ENCODE results near the gene LRRC8D. TPM values are rescaled to one million over a fixed set of nuclear protein-coding genes. Genes with fewer than 3 reads are reported as not detected.
"Not testable (repeated sequence)": the region's sequence is repeated elsewhere in the genome, so short reads cannot be mapped to it uniquely, and the experiment has no call there.

The LRRC8D gene
- polyA plus RNA-seq: 10 to 100 TPM; 13.0 to 36.7 (median 20.2) TPM
- long read RNA-seq, donor 1: 0 reads
- long read RNA-seq, donor 2, partial matches to known transcripts: 0 of 7 reads
- long read RNA-seq, donor 2, other reads (novel, unspliced or antisense): 0 of 7 reads
- long read RNA-seq, donor 3, partial matches to known transcripts: 0 of 8 reads
- long read RNA-seq, donor 3, other reads (novel, unspliced or antisense): 0 of 8 reads
- long read RNA-seq, donor 4: 0 reads
- long read RNA-seq, donor 5, partial matches to known transcripts: 0 of 4 reads
- long read RNA-seq, donor 5, other reads (novel, unspliced or antisense): 0 of 4 reads
- long read RNA-seq, donor 6, partial matches to known transcripts: 0 of 7 reads
- long read RNA-seq, donor 6, other reads (novel, unspliced or antisense): 0 of 7 reads
- long read RNA-seq, donor 7: 0 reads
- long read RNA-seq, donor 8, partial matches to known transcripts: 0 of 1 reads
- long read RNA-seq, donor 8, other reads (novel, unspliced or antisense): 0 of 1 reads
- long read RNA-seq, donor 9, partial matches to known transcripts: 0 of 4 reads
- long read RNA-seq, donor 9, other reads (novel, unspliced or antisense): 0 of 4 reads
- long read RNA-seq, donor 10, partial matches to known transcripts: 0 of 7 reads
- long read RNA-seq, donor 10, other reads (novel, unspliced or antisense): 0 of 7 reads

GRCh38 chr1:89820422-89821321 is at the start of gene LRRC8D:
LRRC8D (plus strand) TSS chr1:89821032; CDS start chr1:89933069, 112,037 bp downstream.
- 0 to 1% (median 1%) methylated on average over 61 to 82 of the region's 82 CpGs for WGBS, 3 donors
- Histone ChIP-seq H3K4me3 (ENCODE audit: low read depth in 1 of 3, low read length in 3 of 3) (peak within 1 kb of the TSS; percentile 58 to 67 (median 64)), H3K27me3 (ENCODE audit: control insufficient read depth in 3 of 3, insufficient read depth in 3 of 3, low read length in 3 of 3) (no peaks in the 10 kb centered on the region), H3K9me3 (ENCODE audit: control insufficient read depth in 2 of 2, insufficient read depth in 1 of 2, low read depth in 1 of 2, low read length in 1 of 2) (no peaks in the 10 kb centered on the region), H3K4me1 (ENCODE audit: control insufficient read depth in 3 of 3, insufficient read depth in 2 of 3, low read depth in 1 of 3, low read length in 2 of 3) (peaks cover 0 to 16% (median 6%) of the 10 kb centered on the region in 3 donors), H3K27ac (ENCODE audit: low read depth in 1 of 3, low read length in 2 of 3) (peak within 1 kb of the TSS; percentile 87 to 94 (median 88)), H3K36me3 (ENCODE audit: control insufficient read depth in 3 of 3, insufficient read depth in 2 of 3, low read depth in 1 of 3, low read length in 3 of 3) (peaks cover 0 to 2% (median 0%) of the 10 kb centered on the region in 3 donors)
- FAIRE-seq (no peak), DNase-seq (peak; percentile 88 to 94)

DNA sequence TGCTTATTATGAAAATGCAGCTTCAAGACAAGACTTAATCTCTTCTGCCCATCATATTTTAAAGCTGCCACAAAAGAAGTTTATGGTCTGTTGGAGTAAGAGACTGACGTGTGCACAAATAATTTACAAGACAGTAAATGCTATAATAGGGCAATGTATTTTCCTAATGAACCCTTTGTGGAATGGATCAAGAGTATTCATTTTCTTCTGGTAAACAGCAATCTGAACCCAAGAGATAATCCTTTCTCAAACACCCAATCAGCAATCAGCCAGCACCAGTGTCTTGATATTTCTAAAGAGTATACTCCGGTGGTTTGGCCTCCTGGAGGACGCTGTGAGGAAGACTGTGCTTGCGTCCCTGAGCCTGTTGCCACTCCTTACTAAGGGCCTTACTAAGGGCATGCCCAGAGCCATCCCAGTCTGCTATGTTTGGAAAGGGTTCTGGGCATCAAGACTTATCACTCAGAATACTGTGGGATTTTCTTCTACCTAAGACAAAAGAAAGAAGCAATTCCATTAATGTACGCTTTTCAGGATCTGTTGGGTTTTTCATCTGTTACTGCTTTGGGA is 48.8 kb upstream of the LRRC8D start:
- WGBS, 3 donors: 78 to 85% (median 85%) methylated on average over 5 of the region's 5 CpGs
- Histone ChIP-seq H3K9me3 (ENCODE audit: control insufficient read depth in 2 of 2, insufficient read depth in 1 of 2, low read depth in 1 of 2, low read length in 1 of 2) (no peaks in the 10 kb centered on the region), H3K27me3 (ENCODE audit: control insufficient read depth in 3 of 3, insufficient read depth in 3 of 3, low read length in 3 of 3) (no peaks in the 10 kb centered on the region), H3K27ac (ENCODE audit: low read depth in 1 of 3, low read length in 2 of 3) (no peak overlapping the region), H3K4me3 (ENCODE audit: low read depth in 1 of 3, low read length in 3 of 3) (no peak overlapping the region), H3K4me1 (ENCODE audit: control insufficient read depth in 3 of 3, insufficient read depth in 2 of 3, low read depth in 1 of 3, low read length in 2 of 3) (no peaks in the 10 kb centered on the region), H3K36me3 (ENCODE audit: control insufficient read depth in 3 of 3, insufficient read depth in 2 of 3, low read depth in 1 of 3, low read length in 3 of 3) (no peaks in the 10 kb centered on the region)
- FAIRE-seq (no peak), DNase-seq (no peak)

- FAIRE-seq; H3K4me3 ChIP-seq (ENCODE audit: low read depth in 1 of 3, low read length in 3 of 3); DNase-seq; H3K4me1 ChIP-seq (ENCODE audit: control insufficient read depth in 3 of 3, insufficient read depth in 2 of 3, low read depth in 1 of 3, low read length in 2 of 3); H3K27me3 ChIP-seq (ENCODE audit: control insufficient read depth in 3 of 3, insufficient read depth in 3 of 3, low read length in 3 of 3); H3K9me3 ChIP-seq (ENCODE audit: control insufficient read depth in 2 of 2, insufficient read depth in 1 of 2, low read depth in 1 of 2, low read length in 1 of 2); H3K36me3 ChIP-seq (ENCODE audit: control insufficient read depth in 3 of 3, insufficient read depth in 2 of 3, low read depth in 1 of 3, low read length in 3 of 3); H3K27ac ChIP-seq (ENCODE audit: low read depth in 1 of 3, low read length in 2 of 3): not testable (repeated sequence)
- WGBS, 3 donors: 59 to 79% (median 77%) methylated on average over 1 of the region's 1 CpG
These were observed 44.7 kb upstream of the LRRC8D start for GRCh38 chr1:89776104-89776503.

DNA sequence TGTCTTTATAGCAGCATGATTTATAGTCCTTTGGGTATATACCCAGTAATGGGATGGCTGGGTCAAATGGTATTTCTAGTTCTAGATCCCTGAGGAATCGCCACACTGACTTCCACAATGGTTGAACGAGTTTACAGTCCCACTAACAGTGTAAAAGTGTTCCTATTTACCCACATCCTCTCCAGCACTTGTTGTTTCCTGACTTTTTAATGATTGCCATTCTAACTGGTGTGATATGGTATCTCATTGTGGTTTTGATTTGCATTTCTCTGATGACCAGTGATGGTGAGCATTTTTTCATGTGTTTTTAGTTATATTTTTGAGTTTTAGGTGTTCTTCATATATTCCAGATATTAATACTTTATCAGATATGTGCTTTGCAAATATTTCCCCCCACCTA is 43.6 kb upstream of the LRRC8D start:
- H3K36me3 ChIP-seq (ENCODE audit: control insufficient read depth in 3 of 3, insufficient read depth in 2 of 3, low read depth in 1 of 3, low read length in 3 of 3); H3K4me3 ChIP-seq (ENCODE audit: low read depth in 1 of 3, low read length in 3 of 3); H3K9me3 ChIP-seq (ENCODE audit: control insufficient read depth in 2 of 2, insufficient read depth in 1 of 2, low read depth in 1 of 2, low read length in 1 of 2); FAIRE-seq; H3K27ac ChIP-seq (ENCODE audit: low read depth in 1 of 3, low read length in 2 of 3); DNase-seq; H3K4me1 ChIP-seq (ENCODE audit: control insufficient read depth in 3 of 3, insufficient read depth in 2 of 3, low read depth in 1 of 3, low read length in 2 of 3); H3K27me3 ChIP-seq (ENCODE audit: control insufficient read depth in 3 of 3, insufficient read depth in 3 of 3, low read length in 3 of 3): not testable (repeated sequence)
- WGBS, 3 donors: 33 to 82% (median 79%) methylated on average over 2 of the region's 2 CpGs

DNA sequence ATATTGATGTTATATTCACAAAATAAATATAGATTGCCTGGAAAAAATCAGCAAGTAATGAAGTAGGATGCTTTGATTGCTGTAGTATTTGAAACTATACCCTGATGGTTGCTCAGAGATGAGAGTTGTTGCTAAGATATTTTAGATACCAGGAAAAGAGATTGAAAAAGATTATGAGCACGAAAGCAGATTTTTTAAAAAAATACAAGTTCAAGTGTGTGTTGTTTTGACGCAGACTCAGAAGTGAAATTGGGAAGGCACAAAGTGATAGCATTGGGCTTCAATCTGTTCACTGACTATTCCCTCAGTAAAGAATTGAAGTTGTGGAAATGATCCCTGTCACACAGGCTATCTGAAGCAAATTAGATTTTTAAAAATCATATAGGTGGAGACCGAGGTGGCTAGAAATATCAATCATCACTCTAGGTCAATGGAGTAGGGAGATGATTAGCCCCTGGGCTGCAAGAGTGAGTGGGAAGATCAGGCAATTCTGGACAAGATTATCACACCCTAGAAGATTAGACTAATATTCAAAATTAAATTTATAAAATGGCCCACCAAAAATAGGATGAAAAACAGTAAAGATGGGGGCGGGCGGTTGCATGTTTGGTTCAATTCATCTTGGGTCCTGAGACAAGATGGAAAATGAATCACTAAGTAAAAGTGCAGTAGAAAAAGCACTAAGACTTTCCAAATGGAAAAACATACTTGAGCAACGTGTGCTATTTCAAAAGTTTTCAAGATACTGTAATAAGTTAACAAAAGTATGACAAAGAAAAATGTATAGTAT is 41.5 kb upstream of the LRRC8D start:
- WGBS, 3 donors: 82 to 84% (median 83%) methylated on average over 6 of the region's 6 CpGs

DNA sequence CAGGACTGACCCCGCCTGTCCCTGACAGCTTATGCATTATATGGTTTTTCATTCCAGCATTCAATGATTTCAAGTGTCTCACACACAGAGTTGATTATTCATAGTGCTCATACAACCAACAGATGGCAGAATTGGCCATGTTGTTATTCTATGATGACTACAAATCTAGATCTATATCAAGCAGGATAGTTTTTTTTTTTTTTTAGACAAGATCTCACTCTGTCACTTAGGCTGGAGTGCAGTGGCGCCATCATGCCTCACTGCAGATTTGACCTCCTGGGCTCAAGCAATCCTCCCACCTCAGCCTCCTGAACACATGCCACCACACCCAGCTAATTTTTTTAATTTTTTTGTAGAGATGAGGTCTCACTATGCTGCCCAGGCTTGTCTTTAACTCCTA is 40.1 kb upstream of the LRRC8D start:
- no peak for FAIRE-seq
- 84 to 94% (median 85%) methylated on average over 2 of the region's 2 CpGs for WGBS, 3 donors
- H3K4me3 ChIP-seq (ENCODE audit: low read depth in 1 of 3, low read length in 3 of 3): no peak overlapping the region

More for the DNA sequence above, 41.5 kb upstream of the LRRC8D start:
- Histone ChIP-seq H3K4me3 (ENCODE audit: low read depth in 1 of 3, low read length in 3 of 3) (no peak overlapping the region), H3K9me3 (ENCODE audit: control insufficient read depth in 2 of 2, insufficient read depth in 1 of 2, low read depth in 1 of 2, low read length in 1 of 2) (no peaks in the 10 kb centered on the region), H3K36me3 (ENCODE audit: control insufficient read depth in 3 of 3, insufficient read depth in 2 of 3, low read depth in 1 of 3, low read length in 3 of 3) (no peaks in the 10 kb centered on the region), H3K27me3 (ENCODE audit: control insufficient read depth in 3 of 3, insufficient read depth in 3 of 3, low read length in 3 of 3) (no peaks in the 10 kb centered on the region), H3K4me1 (ENCODE audit: control insufficient read depth in 3 of 3, insufficient read depth in 2 of 3, low read depth in 1 of 3, low read length in 2 of 3) (no peaks in the 10 kb centered on the region), H3K27ac (ENCODE audit: low read depth in 1 of 3, low read length in 2 of 3) (no peak overlapping the region)
- DNase-seq (no peak), FAIRE-seq (no peak)

GRCh38 chr1:89781494-89782126 is 39.2 kb upstream of the LRRC8D start:
- Histone ChIP-seq H3K9me3 (ENCODE audit: control insufficient read depth in 2 of 2, insufficient read depth in 1 of 2, low read depth in 1 of 2, low read length in 1 of 2) (no peaks in the 10 kb centered on the region), H3K27ac (ENCODE audit: low read depth in 1 of 3, low read length in 2 of 3) (no peak overlapping the region), H3K4me3 (ENCODE audit: low read depth in 1 of 3, low read length in 3 of 3) (no peak overlapping the region), H3K36me3 (ENCODE audit: control insufficient read depth in 3 of 3, insufficient read depth in 2 of 3, low read depth in 1 of 3, low read length in 3 of 3) (no peaks in the 10 kb centered on the region), H3K4me1 (ENCODE audit: control insufficient read depth in 3 of 3, insufficient read depth in 2 of 3, low read depth in 1 of 3, low read length in 2 of 3) (no peaks in the 10 kb centered on the region), H3K27me3 (ENCODE audit: control insufficient read depth in 3 of 3, insufficient read depth in 3 of 3, low read length in 3 of 3) (no peaks in the 10 kb centered on the region)
- DNase-seq: no peak
- no peak for FAIRE-seq
- 43 to 55% (median 51%) methylated on average over 4 of the region's 4 CpGs for WGBS, 3 donors

More for the DNA sequence above, 40.1 kb upstream of the LRRC8D start:
- peak in 1 of 2 donors; percentile 15 for DNase-seq
- H3K27me3 ChIP-seq (ENCODE audit: control insufficient read depth in 3 of 3, insufficient read depth in 3 of 3, low read length in 3 of 3): no peaks in the 10 kb centered on the region
- no peaks in the 10 kb centered on the region for H3K9me3 ChIP-seq (ENCODE audit: control insufficient read depth in 2 of 2, insufficient read depth in 1 of 2, low read depth in 1 of 2, low read length in 1 of 2)
- H3K36me3 ChIP-seq (ENCODE audit: control insufficient read depth in 3 of 3, insufficient read depth in 2 of 3, low read depth in 1 of 3, low read length in 3 of 3): no peaks in the 10 kb centered on the region
- H3K27ac ChIP-seq (ENCODE audit: low read depth in 1 of 3, low read length in 2 of 3): no peak overlapping the region
- no peaks in the 10 kb centered on the region for H3K4me1 ChIP-seq (ENCODE audit: control insufficient read depth in 3 of 3, insufficient read depth in 2 of 3, low read depth in 1 of 3, low read length in 2 of 3)
